Stimulated activated CD4-positive, alpha-beta T cell treated with anti-CD3 and anti-CD28 coated beads, Interleukin-15, amount 100 ng/mL, for 48 hours (primary cell): Measurements from ENCODE around the gene VTI1A.

Experiments
- DNase-seq, 2 donors: peaks; one replicate each; pipeline ENCODE4 v3.0.0-alpha.2; 2020; ENCODE audit warnings: low read depth in 2 of 2

The VTI1A gene

GRCh38 chr10:112785089-112785488, 338.1 kb downstream of the VTI1A start:
- DNase-seq, result no peak

- DNase-seq, result no peak
Observed at GRCh38 chr10:112789248-112789647, 342.2 kb downstream of the VTI1A start.

GRCh38 chr10:112790030-112790429, 343.0 kb downstream of the VTI1A start:
- no peak for DNase-seq

- no peak for DNase-seq
Observed at GRCh38 chr10:112790921-112791320, 343.9 kb downstream of the VTI1A start.

- no peak for DNase-seq
Observed at GRCh38 chr10:112791447-112791846, 344.4 kb downstream of the VTI1A start.

GRCh38 chr10:112792487-112793201, 345.6 kb downstream of the VTI1A start:
- no peak for DNase-seq

- no peak for DNase-seq
Observed at GRCh38 chr10:112793202-112793921, 346.3 kb downstream of the VTI1A start.

GRCh38 chr10:112794201-112794600, 347.2 kb downstream of the VTI1A start:
- no peak for DNase-seq

- no peak for DNase-seq
Observed at GRCh38 chr10:112795067-112795466, 348.1 kb downstream of the VTI1A start.

GRCh38 chr10:112797197-112797596, 350.2 kb downstream of the VTI1A start:
- DNase-seq, result no peak

- DNase-seq, result no peak
Observed at GRCh38 chr10:112797855-112798254, 350.8 kb downstream of the VTI1A start.

GRCh38 chr10:112799038-112799437, 352.0 kb downstream of the VTI1A start:
- no peak for DNase-seq

GRCh38 chr10:112799726-112800510, 352.9 kb downstream of the VTI1A start:
- no peak for DNase-seq

GRCh38 chr10:112801004-112801403, 354.0 kb downstream of the VTI1A start:
- DNase-seq, result no peak

- no peak for DNase-seq
Observed at GRCh38 chr10:112801748-112802147, 354.7 kb downstream of the VTI1A start.

GRCh38 chr10:112802411-112803022, 355.5 kb downstream of the VTI1A start:
- DNase-seq, result no peak

- DNase-seq, result no peak
Observed at GRCh38 chr10:112803961-112804401, 357.0 kb downstream of the VTI1A start.

GRCh38 chr10:112805254-112805590, 358.2 kb downstream of the VTI1A start:
- no peak for DNase-seq

GRCh38 chr10:112805701-112806100, 358.7 kb downstream of the VTI1A start:
- DNase-seq, result no peak

- DNase-seq, result no peak
Observed at GRCh38 chr10:112807013-112807412, 360.0 kb downstream of the VTI1A start.

- no peak for DNase-seq
Observed at GRCh38 chr10:112809736-112810135, 362.7 kb downstream of the VTI1A start.

- no peak for DNase-seq
Observed at GRCh38 chr10:112810711-112811151, 363.7 kb downstream of the VTI1A start.
